KMS-11 (cell line): Measurements from ENCODE around the gene ZMYND10.

Experiments used
- H2AFZ ChIP-seq: fragments of 200-600 bp; sonication (generic); 2 replicates; pipeline ENCODE4 v1.6.1; 2016; ENCODE audit warnings: antibody characterized with exemption, mixed run types, low read depth
- H3K27ac ChIP-seq: fragments of 200-600 bp; sonication (generic); 2 replicates; pipeline ENCODE4 v1.6.1; 2016; ENCODE audit warnings: mild to moderate bottlenecking, mixed run types
- H3K27me3 ChIP-seq: fragments of 200-600 bp; sonication (generic); 2 replicates; pipeline ENCODE4 v1.6.1; 2017; ENCODE audit warnings: mild to moderate bottlenecking, low read depth, mixed run types, moderate library complexity; ENCODE audit not compliant: insufficient read depth
- H3K36me3 ChIP-seq: fragments of 200-600 bp; sonication (generic); 2 replicates; pipeline ENCODE4 v1.6.1; 2017; ENCODE audit warnings: mild to moderate bottlenecking, mixed run types; ENCODE audit not compliant: insufficient read depth
- H3K4me1 ChIP-seq: fragments of 200-600 bp; sonication (generic); 2 replicates; pipeline ENCODE4 v1.6.1; 2016; ENCODE audit warnings: mild to moderate bottlenecking, low read depth, mixed run types; ENCODE audit not compliant: poor library complexity, severe bottlenecking
- H3K4me2 ChIP-seq: fragments of 200-600 bp; sonication (generic); 2 replicates; pipeline ENCODE4 v1.7.0; 2016; ENCODE audit warnings: mild to moderate bottlenecking, mixed run types
- H3K4me3 ChIP-seq: fragments of 200-600 bp; sonication (generic); IDR thresholded peaks from 2 replicates; pipeline ENCODE4 v1.6.1; 2017; ENCODE audit warnings: low read depth, low read length, mixed read lengths; ENCODE audit not compliant: insufficient read depth
- H3K79me2 ChIP-seq: fragments of 200-600 bp; sonication (generic); 2 replicates; pipeline ENCODE4 v1.6.1; 2016; ENCODE audit warnings: low read depth, mixed run types; ENCODE audit not compliant: insufficient read depth
- H3K9ac ChIP-seq: fragments of 200-600 bp; sonication (generic); 2 replicates; pipeline ENCODE4 v1.6.1; 2016; ENCODE audit warnings: mild to moderate bottlenecking, mixed run types
- H4K20me1 ChIP-seq: fragments of 200-600 bp; sonication (generic); 2 replicates; pipeline ENCODE4 v1.6.1; 2016; ENCODE audit warnings: mild to moderate bottlenecking, mixed run types; ENCODE audit not compliant: insufficient read depth
- TF ChIP-seq, protein P1 (sequence below): fragments of 200-600 bp; sonication (generic); conservative IDR thresholded peaks from 2 replicates; pipeline ENCODE4 v1.6.1; 2017; ENCODE audit warnings: low read depth, mild to moderate bottlenecking, antibody characterized with exemption, low read length, moderate library complexity, mixed read lengths

ZMYND10 gene

GRCh38 chr3:50341996-50342650 is 3.4 kb downstream of the ZMYND10 start:
- no peak overlapping the region for H2AFZ ChIP-seq
- no peaks in the 10 kb centered on the region for H3K36me3 ChIP-seq
- H4K20me1 ChIP-seq: no peaks in the 10 kb centered on the region
- TF ChIP-seq, protein P1, sequence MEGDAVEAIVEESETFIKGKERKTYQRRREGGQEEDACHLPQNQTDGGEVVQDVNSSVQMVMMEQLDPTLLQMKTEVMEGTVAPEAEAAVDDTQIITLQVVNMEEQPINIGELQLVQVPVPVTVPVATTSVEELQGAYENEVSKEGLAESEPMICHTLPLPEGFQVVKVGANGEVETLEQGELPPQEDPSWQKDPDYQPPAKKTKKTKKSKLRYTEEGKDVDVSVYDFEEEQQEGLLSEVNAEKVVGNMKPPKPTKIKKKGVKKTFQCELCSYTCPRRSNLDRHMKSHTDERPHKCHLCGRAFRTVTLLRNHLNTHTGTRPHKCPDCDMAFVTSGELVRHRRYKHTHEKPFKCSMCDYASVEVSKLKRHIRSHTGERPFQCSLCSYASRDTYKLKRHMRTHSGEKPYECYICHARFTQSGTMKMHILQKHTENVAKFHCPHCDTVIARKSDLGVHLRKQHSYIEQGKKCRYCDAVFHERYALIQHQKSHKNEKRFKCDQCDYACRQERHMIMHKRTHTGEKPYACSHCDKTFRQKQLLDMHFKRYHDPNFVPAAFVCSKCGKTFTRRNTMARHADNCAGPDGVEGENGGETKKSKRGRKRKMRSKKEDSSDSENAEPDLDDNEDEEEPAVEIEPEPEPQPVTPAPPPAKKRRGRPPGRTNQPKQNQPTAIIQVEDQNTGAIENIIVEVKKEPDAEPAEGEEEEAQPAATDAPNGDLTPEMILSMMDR: no peak
- no peak overlapping the region for H3K9ac ChIP-seq
- H3K27ac ChIP-seq: no peak overlapping the region
- no peaks in the 10 kb centered on the region for H3K4me1 ChIP-seq
- H3K27me3 ChIP-seq: no peaks in the 10 kb centered on the region
- no peak overlapping the region for H3K4me3 ChIP-seq
- H3K4me2 ChIP-seq: no peak overlapping the region
- H3K79me2 ChIP-seq: no peaks in the 10 kb centered on the region

- Histone ChIP-seq H3K9ac (no peak overlapping the region), H3K27me3 (no peaks in the 10 kb centered on the region), H3K4me1 (no peaks in the 10 kb centered on the region), H3K27ac (no peak overlapping the region), H3K79me2 (peaks cover 4% of the 10 kb centered on the region), H2AFZ (no peak overlapping the region), H3K4me2 (no peak overlapping the region), H3K36me3 (no peaks in the 10 kb centered on the region), H3K4me3 (no peak overlapping the region), H4K20me1 (no peaks in the 10 kb centered on the region)
- TF ChIP-seq, protein P1: no peak
Observed at GRCh38 chr3:50341537-50341936, 4.0 kb downstream of the ZMYND10 start.

GRCh38 chr3:50340448-50341329 is 4.8 kb downstream of the ZMYND10 start, which contains the start of gene RASSF1:
RASSF1 (minus strand) TSS chr3:50340836; CDS start chr3:50340805, 31 bp downstream.
- H3K36me3 ChIP-seq: no peaks in the 10 kb centered on the region
- TF ChIP-seq, protein P1: no peak
- no peaks in the 10 kb centered on the region for H3K27me3 ChIP-seq
- no peak within 1 kb of the TSS for H2AFZ ChIP-seq
- H3K9ac ChIP-seq: no peak within 1 kb of the TSS
- no peak within 1 kb of the TSS for H3K4me3 ChIP-seq
- H3K4me2 ChIP-seq: no peak within 1 kb of the TSS
- no peaks in the 10 kb centered on the region for H4K20me1 ChIP-seq
- H3K27ac ChIP-seq: no peak within 1 kb of the TSS
- no peaks in the 10 kb centered on the region for H3K4me1 ChIP-seq
- peaks cover 13% of the 10 kb centered on the region for H3K79me2 ChIP-seq

- Histone ChIP-seq H3K27ac (no peak overlapping the region), H3K36me3 (no peaks in the 10 kb centered on the region), H3K27me3 (no peaks in the 10 kb centered on the region), H3K4me3 (no peak overlapping the region), H3K4me1 (no peaks in the 10 kb centered on the region), H3K79me2 (peaks cover 19% of the 10 kb centered on the region), H3K9ac (no peak overlapping the region), H4K20me1 (no peaks in the 10 kb centered on the region), H3K4me2 (no peak overlapping the region), H2AFZ (no peak overlapping the region)
- TF ChIP-seq, protein P1: no peak
Observed at GRCh38 chr3:50340147-50340447, 5.4 kb downstream of the ZMYND10 start.
